NCI-H2171 (cell line): ENCODE results near the gene MZB1.
"Not testable (repeated sequence)": the region's sequence is repeated elsewhere in the genome, so short reads cannot be mapped to it uniquely, and the experiment has no call there.

Experiments used
- DNase-seq: peaks from one replicate; lab custom pipeline; 2025; lab: John Stamatoyannopoulos, UW

The MZB1 gene

GRCh38 chr5:139391570-139392323 lies 2.0 kb upstream of the MZB1 start:
- no peak for DNase-seq

DNA sequence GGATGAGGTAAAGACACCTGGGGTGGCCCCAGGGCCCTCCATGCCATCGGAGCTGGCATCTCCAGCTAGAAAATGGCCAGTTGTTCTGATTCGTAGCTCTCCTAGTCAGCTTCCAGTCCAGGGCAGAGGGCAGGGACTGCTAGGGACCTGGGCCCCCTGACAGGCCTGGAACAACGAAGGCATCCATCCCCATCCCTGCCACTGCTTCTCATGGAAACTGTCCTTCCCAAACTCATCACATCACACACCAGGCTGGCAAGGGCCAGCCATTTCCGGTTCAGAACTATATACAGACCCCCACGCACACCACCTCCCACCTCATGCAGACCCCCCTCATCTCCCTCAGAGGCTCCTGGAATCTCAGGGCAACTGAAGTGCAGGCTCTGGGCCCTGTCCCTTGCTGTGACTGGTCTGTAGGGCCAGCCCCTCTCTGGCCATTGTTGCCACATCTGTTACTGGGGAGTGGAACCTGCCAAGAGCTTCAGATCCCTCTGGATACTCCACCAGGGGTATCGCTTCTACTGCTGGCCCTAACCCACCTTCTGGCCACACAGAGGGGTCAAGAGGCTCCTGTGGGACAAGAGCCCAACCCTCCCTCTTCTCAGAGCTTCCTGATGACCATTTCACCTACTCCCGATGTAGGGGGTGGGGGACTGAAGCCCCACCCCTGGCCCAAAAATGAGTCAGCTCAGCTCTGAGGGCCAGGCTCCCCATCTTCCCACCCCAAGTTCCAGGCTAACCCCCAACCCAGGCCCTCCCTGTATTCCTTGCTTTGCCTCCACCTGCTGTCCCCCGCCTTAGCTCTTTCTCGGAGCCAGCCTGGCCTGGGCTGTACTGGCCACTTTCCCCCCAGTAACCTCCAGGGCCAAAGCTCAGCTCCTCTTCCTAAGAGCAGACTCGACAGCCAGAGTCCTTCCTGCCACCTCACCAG lies 1.2 kb upstream of the MZB1 start:
- no peak for DNase-seq

DNA sequence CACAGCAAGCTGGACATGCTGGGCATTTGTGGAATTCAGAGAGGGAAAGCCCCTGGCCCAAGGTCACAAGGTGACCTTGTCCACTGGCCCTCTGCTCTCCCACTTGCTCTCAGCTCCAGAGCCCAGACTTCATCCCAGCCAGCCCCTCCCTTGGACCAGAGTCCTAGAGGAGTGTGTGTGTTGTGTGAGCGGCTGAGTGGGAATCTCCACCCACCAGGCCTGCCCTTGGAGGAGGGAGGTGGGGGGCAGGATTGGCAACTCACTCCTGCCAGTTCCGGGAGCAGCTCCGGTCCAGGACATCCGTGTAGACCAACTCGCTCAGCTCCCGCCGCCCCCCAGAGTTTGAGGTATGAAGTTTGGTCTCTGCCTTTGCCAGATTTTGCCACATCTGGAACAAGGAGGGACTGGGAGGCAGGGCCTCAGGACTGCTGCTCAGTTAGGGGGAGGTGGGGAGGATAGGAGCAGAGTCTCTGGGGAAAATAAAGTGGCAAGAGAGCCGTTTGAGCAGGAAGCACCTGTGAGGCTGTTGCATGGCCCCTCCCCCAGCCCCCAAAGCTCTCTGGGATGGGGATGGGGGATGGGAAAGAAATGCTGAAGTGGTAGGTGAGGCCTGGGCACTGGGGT lies 1.4 kb downstream of the MZB1 start:
- no peak for DNase-seq

- DNase-seq = no peak
Observed at GRCh38 chr5:139387611-139388197, 2.0 kb downstream of the MZB1 start.

- DNase-seq = not testable (repeated sequence)
Observed at GRCh38 chr5:139386956-139387355, 2.8 kb downstream of the MZB1 start.

DNA sequence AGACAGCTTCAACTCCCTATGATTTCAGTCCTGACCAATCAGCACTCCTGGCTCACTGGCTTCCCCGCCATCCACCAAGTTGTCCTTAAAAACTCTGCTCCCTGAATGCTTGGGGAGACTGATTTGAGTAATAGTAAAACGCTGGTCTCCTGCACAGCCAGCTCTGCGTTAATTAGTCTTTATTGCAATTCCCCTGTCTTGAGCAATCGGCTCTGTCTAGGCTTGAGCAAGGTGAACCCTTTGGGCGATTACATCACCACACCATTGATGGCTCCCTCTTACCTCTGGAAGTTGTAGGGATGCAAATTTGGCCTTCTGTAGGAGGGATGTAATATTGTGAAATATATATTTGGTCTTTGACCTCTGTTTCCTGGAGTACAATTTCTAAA lies 3.7 kb downstream of the MZB1 start:
- DNase-seq = no peak

DNA sequence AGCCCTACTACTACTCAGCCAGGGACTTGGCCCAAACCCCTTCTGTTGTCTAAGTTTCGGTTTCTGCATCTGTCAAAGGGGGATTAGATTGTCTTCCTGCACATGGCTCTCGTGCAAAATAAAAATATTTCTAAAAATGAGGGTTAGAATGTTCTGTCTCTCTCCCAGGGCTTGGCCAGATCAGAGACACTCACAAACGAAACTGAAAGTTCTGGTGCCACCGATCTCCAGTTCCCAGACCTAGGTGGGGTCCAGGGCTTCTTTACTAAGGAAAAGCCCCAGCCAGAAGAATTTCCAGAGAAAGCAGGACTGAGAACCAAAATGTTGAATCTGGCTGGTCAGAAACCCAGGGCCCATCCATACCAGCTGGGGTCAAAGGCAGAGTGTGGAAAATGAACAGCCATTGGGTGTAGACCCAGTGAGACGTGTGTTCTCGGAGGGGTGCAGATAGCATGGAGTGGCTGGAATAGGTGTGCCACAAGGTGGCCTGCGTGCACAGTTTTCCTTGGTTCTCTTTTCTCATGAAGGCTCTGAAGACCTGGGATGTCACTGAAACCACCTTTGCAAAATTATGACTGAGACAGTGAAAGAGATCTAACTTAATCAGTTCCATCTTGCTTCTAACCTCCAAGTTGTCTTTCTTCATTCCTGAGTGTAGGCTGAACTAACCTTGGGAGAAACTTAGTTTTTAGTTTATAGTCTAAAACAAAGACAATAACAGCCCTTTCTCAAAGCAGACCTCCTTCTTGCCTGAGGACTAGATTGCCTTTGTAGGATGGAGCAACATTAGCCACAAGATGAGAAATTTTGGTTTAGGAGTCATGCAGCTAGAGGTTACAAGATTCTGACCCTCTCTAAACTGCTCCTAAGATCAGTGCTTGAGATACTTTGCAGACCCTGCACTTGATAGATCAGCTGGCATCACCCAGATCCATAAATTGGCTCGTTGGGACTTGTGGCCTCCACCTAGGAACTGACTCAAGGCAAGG lies 4.4 kb downstream of the MZB1 start:
- DNase-seq = no peak

DNA sequence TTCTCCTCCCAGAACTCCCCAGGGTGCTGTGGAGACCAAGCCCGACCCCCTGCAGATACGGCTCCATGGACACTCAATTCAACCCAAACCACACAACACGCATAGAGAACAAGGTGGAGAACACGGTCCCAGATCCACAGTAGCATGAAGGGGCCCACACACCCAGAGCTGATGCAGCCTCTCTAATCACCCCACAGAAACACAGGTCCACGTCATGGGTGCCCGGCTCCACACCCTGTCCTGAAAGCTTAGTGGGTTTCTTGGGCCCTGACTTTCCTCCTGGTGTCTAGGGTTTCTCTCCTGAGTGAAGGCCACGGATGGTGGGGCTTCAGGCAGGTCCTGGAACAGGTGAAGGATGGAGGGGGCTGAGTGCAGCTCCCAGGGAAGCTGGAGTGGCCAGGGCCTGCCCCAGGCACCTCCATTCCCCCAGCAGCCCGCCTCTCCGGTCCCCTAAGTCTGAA lies 5.1 kb downstream of the MZB1 start:
- no peak for DNase-seq

DNA sequence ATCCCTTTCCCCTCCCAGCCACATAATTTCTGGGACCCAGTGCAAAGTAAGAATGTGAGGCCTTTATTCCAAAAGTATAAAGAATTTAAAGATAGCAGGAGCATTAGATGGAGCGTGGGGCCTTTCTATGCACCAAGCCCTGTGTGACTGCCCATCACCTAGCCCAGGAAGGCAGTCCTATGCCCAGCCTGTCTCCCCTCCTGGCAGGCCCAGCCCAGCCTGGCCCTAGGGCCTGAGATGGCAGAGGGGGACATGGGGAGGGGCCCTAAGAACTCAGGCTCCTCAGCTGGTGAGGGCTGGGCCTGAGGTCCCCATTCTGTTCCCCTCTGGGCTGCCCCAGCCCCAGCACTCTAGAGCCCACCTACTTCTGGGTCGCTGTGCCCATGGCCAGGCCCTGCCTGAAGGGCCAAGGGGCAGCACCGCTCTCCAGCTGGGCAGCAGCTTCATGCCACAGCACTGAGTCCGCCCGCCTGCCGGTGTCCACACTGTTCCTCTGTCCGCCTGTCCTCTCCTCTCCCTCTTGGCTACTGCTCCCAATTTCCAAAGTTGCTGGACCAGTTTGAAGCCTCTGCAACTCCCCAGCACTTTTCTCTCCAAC lies 5.6 kb downstream of the MZB1 start:
- DNase-seq = no peak

- DNase-seq = peak; percentile 7
Observed at GRCh38 chr5:139383275-139383992, 6.3 kb downstream of the MZB1 start, which contains the start of gene SLC23A1. SLC23A1 (minus strand) TSS chr5:139383297; CDS start chr5:139383253, 44 bp downstream.

GRCh38 chr5:139382807-139383206 lies 6.9 kb downstream of the MZB1 start:
- DNase-seq = no peak

DNA sequence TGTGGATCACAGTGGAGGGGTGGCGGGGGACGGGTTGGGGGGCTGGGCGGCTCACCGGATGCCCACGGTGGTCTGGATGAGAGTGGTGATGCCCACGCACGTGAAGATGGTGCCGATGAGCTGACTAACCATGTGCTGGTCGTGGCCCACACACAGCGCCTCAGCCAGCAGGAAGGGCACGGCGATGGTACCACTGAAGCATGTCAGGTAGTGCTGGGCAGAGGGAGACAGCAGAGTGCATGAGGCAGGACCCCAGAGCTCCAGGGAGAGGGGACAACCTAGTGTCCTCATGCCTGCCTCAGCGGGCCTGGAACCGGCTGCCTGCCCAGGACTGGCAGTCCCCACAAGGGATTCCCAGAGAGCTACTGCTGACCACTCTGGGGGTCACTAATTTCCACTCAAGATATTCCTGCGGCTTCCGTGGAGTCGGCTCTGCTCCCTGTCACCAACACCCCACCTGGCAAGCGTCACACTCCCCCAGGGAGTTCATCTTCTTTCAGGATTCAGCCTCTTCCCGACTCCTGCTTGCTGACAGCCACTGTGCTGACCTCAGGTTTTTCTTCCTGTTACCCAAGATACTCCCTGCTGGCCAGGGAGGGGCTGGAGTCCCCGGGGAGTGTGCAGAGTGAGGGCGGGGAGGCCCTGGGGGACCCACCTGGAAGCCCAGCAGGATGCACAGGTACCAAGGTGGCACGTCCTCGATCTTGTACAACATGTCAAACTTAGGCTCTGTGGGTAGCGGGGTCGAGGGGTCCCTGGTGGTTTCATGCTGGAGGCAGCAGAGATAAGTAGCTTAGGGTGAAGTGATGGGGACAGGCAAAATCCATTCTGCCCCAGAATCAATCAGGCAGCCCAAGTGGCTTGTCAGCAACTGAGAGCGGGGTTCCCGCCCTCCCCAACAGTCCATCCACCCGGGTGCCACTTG lies 7.6 kb downstream of the MZB1 start:
- no peak for DNase-seq

DNA sequence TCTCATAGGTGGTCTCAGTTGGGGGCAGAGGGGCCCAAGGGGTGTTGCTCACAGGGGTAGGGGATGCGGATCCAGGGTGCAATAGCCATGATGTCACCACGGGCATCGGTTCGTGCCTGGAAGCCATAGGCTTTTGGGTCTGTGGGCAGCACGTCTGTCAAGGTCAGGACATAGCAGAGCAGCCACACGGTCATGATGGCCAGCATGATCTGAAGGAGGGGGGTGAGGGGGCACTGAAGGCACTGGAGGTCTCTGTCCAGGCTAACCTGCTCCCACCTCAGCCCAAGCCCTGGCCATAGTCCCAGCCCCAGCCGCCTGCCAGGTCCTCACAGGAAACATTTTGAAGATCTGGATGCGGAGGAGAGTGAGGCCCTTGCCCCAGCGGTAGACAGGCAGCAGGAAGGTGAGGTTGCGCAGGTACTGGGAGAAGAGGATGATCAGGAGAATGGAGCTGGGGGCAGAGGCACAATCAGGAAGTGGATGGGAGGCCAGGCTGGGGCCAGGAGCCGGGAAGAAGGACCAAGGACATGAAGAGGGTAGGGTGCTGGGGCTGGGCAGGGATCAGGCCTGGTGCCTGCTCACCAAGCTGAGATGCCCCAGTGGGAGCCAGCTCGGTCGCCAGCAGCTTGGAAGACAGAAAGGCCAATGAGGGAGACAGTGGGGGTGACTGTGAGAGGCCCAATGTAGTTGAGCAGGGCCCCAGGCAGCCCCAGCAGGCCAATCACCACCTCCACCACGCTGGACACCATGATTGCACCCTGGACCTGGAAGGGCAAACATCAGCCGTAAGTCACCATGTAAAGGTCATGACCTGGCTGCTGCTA lies 9.9 kb downstream of the MZB1 start:
- DNase-seq = no peak

- DNase-seq = no peak
Observed at GRCh38 chr5:139378941-139379361, 10.8 kb downstream of the MZB1 start.

DNA sequence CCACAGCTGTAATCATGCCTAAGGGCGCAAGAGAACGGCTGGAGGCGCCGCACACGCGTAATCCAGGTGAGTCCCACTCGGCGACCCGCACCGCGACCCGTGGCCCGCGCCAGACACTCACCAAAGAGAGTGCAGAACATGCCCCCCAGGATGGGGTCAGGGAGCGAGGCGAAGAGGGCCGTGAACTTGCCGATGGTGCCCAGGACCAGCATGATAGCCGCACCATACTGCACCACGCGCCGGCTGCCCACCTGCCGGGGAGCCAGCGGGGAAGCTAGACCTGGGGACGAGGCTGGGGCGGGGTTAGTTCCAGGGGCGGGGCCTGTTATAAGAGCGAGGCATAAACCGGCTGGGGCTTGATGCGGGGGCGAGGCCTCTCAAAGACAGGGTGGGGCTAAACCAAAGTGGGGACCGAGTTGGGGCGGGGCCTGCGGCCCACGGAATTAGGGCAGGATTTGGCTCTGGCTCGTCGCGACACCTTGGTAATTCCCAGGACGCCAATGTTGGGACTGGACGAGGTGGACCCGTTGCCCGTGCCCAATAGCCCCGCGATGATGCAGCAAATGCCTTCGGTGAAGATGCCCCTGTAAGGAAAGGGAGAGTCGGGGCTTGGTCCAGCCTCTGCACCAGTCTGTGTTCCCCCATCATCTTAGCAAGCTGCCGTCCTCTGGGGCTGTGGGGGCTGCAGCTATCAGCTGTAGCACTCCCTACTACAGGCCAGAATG lies 11.4 kb downstream of the MZB1 start:
- DNase-seq = no peak

DNA sequence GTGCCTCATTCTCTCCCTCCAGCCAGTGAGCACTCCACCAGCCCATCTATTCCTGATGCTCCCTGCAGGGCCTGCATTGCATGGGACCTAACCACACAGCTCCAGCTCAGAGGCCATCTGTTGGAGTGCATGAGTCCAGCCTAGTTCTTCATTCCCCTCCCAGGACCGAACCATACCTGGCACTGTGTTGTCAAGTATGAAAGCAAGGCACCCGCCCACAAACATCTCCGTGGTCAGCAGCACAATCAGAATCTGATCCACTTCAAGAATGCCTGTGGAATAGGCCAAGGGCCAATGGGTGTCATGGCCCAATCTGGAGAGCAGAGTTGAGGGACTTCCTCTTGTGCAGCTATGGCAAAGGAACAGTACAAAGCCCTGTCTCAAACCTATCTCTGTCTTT lies 12.5 kb downstream of the MZB1 start:
- DNase-seq = no peak

GRCh38 chr5:139376364-139376763 lies 13.3 kb downstream of the MZB1 start:
- DNase-seq = no peak
